GM21825 (cell line): ENCODE measurements around the gene RELT.

Experiments
- ATAC-seq: cut with Tn5 transposase; IDR thresholded peaks from one replicate; pipeline ENCODE4 v1.9.1; 2021; ENCODE audit warnings: mild to moderate bottlenecking, moderate library complexity; ENCODE audit not compliant: unreplicated experiment

Gene RELT

DNA sequence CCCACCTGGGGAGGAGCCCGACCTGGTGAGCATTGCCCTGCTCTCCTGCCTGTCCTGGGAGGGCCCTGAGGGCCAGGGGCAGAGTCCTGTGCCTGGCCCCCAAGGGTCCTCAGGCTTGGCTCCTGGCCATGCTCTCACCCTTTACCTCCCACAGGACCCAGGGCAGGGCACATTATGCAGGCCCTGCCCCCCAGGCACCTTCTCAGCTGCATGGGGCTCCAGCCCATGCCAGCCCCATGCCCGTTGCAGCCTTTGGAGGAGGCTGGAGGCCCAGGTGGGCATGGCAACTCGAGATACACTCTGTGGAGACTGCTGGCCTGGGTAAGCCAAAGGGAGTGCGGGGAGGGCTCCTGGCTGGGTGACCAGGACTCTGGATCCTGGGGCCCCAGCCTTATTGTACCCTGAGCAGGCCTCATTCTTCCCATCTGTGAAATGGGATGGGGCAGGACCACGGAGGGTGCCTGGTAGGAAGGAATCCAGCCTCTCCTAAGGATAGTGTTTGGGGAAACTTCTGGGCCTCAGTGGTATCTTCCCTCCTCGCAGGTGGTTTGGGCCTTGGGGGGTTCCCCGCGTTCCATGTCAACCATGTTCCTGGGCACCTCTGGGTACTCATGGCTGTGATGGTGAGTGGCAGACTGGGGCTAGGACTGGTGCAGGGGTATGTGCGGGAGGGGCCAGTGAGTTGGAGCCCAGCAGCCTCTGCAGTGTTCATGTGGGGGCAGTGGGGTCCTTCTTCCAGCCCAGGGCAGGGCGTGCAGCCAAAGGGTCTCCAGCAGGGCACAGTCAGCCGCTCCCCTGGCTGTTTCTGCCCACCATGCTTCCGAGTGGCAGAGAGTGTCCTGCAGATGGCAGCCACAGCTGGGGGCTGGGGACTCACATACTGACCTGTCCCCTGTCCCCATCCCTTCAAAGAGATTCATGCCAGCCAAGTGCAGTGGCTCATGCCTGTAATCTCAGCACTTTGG is 14.7 kb downstream of the RELT start:
- ATAC-seq: no peak

GRCh38 chr11:73391665-73392064 is 15.5 kb downstream of the RELT start:
- no peak for ATAC-seq

GRCh38 chr11:73392108-73393010 is 16.2 kb downstream of the RELT start:
- ATAC-seq: no peak

DNA sequence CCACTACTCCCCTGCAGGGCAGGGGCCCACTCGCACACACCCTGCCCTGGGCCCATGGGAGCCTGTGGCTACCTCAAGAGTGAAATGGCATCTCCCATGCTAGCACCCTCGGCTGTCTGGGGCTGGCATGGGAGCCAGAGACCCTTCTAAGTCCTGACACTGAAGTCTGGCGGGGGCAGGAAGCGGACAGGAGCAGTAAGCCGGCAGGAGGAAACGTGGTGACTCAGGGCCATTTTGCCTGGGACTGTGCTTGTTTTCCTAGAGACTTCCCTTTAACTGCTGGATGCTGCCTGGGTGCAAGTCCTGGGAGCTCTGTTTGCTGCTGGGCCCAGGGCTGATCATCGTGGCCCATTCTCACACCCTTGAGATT is 16.8 kb downstream of the RELT start:
- ATAC-seq: no peak

- no peak for ATAC-seq
These were observed 17.5 kb downstream of the RELT start for GRCh38 chr11:73393479-73394415.

GRCh38 chr11:73394416-73395296 is 18.5 kb downstream of the RELT start:
- ATAC-seq: no peak

GRCh38 chr11:73395297-73396208 is 19.4 kb downstream of the RELT start:
- no peak for ATAC-seq

DNA sequence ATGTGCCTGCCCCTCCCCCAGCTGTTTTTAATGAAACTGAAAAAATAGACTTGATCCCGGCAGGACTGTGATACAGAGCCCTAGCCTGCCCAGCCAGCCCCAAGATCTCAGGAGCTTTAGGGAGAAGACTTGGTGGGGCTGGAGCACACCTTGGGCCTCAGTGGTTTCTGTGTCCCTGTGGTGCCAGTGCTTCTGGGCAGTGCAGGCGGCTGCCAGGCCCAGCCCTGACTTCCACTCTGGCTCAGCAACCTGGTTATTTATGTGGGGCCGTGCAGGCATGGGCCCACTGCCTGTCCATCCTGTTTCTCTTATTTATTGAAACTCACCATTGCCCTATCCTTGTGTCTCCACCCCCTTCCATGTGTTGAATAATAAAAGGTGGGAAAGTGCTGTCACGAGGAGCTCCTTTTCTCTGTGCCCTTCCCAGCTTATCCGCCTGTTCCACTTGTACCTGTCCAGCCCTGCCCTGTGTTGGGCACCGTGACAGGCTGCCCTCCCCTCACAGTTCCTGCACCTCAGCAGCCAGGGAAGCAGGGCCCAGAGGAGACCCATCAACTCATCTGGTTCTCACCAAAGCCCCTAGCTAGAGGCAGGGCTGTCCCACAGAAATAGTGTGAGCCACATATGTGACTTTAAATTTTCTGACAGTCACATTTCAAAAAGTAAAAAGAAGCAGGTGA is 20.2 kb downstream of the RELT start:
- ATAC-seq: no peak

- no peak for ATAC-seq
These were observed 20.8 kb downstream of the RELT start for GRCh38 chr11:73396985-73397384.

GRCh38 chr11:73397468-73398131 is 21.4 kb downstream of the RELT start:
- ATAC-seq: no peak

DNA sequence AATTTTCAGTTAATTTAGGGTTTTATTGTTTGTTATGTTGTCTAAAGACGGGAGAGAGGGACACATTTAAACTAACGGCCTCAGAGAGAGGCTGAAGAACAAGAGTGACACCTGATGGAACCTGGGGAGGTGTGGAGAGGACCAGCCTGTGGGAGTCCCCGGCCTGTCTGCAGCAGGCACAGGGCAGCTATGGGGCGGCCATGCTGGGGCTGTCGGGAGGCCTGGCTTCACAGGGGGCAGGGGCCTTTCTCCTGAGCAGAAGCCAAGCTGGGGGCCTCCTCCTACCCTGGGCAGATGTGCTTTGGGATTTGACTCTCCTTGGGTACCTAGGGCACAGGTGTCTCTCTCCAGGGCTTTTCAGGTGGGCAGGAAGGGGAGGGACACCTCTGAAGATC is 21.9 kb downstream of the RELT start:
- no peak for ATAC-seq

DNA sequence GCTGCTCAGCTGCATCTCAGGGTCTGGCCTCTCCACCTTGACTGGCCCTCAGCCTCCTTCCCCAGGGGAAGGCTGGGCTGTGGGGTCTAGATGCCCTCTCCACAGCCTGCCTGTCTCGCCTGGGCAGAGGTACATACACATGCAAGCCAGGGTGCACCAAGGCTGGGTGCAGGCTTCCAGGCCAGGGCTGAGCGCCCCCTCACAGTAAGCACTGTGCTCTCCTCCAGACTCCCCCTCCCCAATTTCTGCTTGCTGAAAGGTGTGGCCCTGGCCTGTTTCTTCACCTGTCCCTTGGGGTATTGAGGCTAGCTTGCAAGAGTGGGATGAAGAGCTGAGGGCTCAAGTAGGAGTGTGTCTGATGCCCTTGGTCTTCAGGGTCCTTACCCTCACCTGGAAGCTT is 22.5 kb downstream of the RELT start:
- no peak for ATAC-seq

- no peak for ATAC-seq
These were observed 23.0 kb downstream of the RELT start for GRCh38 chr11:73399159-73399590.

GRCh38 chr11:73399636-73400035 is 23.4 kb downstream of the RELT start:
- ATAC-seq: no peak

- ATAC-seq: no peak
These were observed 24.1 kb downstream of the RELT start for GRCh38 chr11:73400293-73400692.

- no peak for ATAC-seq
These were observed 25.2 kb downstream of the RELT start for GRCh38 chr11:73401217-73401923.
